Measurements from ENCODE around the gene FAM120B. TPM values are rescaled to one million over a fixed set of nuclear protein-coding genes. Genes with fewer than 3 reads are reported as not detected.

The FAM120B gene
- total RNA-seq, 2 experiments from 2014 or later, result 23.9 to 25.0 TPM

DNA sequence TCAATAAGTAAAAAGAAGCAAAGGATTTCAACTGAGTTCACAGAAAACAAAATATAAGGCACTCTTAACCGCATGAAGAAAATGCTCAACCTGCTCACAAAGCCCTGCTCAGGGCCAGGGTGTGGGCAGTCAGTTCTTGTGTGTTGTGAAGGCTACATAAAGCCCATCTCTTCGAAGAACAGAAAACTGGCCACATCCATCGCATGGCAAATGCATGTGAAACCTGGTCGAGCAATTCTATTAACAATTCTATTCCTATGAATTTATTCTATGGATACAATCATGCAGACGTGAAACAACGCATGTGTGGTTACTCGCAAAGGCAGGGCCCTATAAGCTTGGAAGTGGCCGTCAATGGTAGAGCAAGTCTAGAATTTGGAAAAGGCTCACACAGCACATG lies 136.0 kb downstream of the FAM120B start:
- H3K4me3 Mint-ChIP-seq, result no peak overlapping the region
- CTCF ChIA-PET, result no interaction called here
- H3K27ac Mint-ChIP-seq, result no peak overlapping the region
- DNase-seq, result no peak
- no peaks in the 10 kb centered on the region for H3K9me3 Mint-ChIP-seq
- no peaks in the 10 kb centered on the region for H3K27me3 Mint-ChIP-seq
- no peaks in the 10 kb centered on the region for H3K36me3 Mint-ChIP-seq (ENCODE audit: low read depth)
- POLR2A ChIA-PET, result no interaction called here
- no peaks in the 10 kb centered on the region for H3K4me1 Mint-ChIP-seq

DNA sequence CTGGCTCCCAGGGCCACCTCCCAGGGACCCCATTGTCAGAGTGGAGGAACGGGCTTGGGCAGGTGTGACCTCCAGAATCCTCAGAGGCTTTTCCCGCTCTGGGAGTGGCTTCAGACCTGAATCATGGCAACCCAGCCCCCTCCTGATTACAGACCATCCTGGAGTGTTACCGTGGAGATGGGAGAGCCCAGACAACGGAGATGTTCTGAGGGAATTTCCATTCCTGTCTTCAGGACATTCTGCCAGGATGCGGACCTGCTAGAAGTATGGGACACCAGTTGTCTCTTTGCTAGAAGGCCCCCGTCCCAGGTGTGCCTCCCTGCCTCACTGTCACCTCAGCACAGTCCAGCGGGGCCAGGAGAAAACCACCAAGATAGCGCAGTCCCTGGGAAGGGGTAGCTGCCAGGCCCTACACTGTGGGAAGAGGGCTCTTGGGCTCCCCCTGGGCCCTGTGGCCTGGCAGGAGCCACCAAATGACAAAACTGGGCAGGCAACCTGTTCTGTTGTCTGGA lies 136.6 kb downstream of the FAM120B start:
- Mint-ChIP-seq H3K4me3 (no peak overlapping the region), H3K36me3 (ENCODE audit: low read depth) (no peaks in the 10 kb centered on the region), H3K4me1 (no peaks in the 10 kb centered on the region), H3K9me3 (no peaks in the 10 kb centered on the region), H3K27me3 (no peaks in the 10 kb centered on the region), H3K27ac (no peak overlapping the region)
- no peak for DNase-seq
- ChIA-PET POLR2A (no interaction called here), CTCF (no interaction called here)

DNA sequence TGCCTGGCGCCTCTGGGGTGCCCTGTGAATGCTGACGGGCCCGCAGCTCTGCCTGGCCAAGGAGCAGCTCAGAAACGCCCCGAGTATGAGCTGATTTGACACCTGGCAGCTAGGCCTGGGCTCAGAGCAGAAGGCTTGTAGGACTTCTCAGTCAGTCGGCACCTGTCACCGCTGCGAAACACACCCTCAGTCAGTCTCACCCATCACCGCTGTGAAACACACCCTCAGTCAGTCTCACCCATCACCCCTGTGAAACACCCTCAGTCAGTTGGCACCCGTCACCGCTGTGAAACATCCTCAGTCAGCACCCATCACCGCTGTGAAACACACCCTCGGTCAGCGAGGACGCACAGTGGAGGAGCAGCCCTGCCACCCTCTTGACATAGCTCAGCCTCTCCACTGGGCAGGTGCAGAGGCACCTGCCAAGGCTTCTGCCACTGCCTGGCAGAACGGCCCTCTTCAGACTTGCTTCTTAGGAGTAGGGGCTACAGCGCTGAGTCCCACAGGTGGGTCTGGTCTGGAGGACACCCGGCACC lies 137.6 kb downstream of the FAM120B start:
- H3K4me3 Mint-ChIP-seq, result no peak overlapping the region
- ChIA-PET CTCF (no interaction called here), POLR2A (no interaction called here)
- no peak for DNase-seq
- H3K36me3 Mint-ChIP-seq (ENCODE audit: low read depth), result no peaks in the 10 kb centered on the region
- H3K4me1 Mint-ChIP-seq, result no peaks in the 10 kb centered on the region
- no peaks in the 10 kb centered on the region for H3K27me3 Mint-ChIP-seq
- H3K27ac Mint-ChIP-seq, result no peak overlapping the region
- H3K9me3 Mint-ChIP-seq, result no peaks in the 10 kb centered on the region

DNA sequence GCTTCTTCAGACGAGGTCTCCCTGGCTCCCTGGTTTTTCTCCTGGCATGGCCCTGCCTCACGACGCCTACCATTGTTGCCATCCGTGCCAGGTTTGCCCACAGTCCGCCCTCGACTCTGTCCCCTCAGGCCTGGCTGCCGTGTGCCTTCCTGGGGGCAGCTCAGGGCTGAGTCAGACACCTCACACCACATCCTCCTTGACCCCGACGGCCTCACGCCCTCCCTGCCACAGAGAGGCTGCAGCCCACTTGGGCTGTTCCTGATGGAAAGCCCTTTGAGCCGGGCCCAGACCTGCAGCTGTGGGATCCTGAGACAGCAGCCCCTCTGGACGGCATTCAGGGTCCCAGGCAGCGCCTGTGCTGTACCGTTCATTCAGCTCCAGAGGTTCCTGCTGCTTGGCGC lies 138.3 kb downstream of the FAM120B start:
- Mint-ChIP-seq H3K36me3 (ENCODE audit: low read depth) (no peaks in the 10 kb centered on the region), H3K4me1 (no peaks in the 10 kb centered on the region), H3K9me3 (no peaks in the 10 kb centered on the region), H3K4me3 (no peak overlapping the region), H3K27me3 (no peaks in the 10 kb centered on the region), H3K27ac (no peak overlapping the region)
- CTCF ChIA-PET, result no interaction called here
- DNase-seq, result no peak
- POLR2A ChIA-PET, result no interaction called here

DNA sequence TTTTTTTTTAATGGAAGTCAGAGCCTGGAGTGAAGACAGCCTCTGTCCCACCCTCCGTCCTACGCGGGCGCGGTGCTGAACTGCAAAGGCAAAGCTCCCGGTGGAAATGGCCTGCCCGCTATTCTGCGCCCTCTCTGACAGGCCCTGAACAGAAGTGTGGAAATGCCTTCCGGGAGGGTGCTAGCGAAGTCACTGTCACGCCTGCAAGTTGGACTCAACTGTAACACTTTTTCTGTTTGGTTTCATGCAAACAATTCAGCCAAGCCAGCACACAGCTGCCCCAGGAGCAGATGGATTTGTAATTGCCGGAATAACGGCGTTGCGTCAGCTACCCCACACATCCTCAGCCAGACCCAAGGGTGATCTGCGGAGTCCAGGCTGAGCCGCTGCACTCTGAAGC lies 138.9 kb downstream of the FAM120B start:
- POLR2A ChIA-PET, result no interaction called here
- no peaks in the 10 kb centered on the region for H3K27me3 Mint-ChIP-seq
- CTCF ChIA-PET, result no interaction called here
- DNase-seq, result no peak
- no peak overlapping the region for H3K4me3 Mint-ChIP-seq
- H3K27ac Mint-ChIP-seq, result no peak overlapping the region
- H3K4me1 Mint-ChIP-seq, result no peaks in the 10 kb centered on the region
- no peaks in the 10 kb centered on the region for H3K9me3 Mint-ChIP-seq
- H3K36me3 Mint-ChIP-seq (ENCODE audit: low read depth), result no peaks in the 10 kb centered on the region

DNA sequence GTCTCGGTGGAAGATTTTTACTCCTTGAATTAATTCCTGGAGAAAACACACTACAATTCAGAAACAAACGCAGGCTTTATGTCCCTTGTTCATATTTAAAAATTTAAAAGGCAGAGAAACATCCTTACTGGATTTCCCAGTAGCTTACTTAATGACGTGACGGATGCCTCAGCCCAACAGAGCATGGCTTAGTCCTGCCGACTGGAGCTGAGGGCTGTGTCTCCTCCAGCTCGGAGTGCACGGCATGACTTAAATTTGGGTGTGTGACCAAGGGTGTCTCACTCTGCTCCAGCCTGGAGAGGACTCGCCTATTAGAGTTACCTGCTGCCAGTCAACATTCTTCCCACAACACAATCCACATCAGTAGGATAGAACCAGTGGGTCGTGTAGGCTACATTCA lies 139.4 kb downstream of the FAM120B start:
- ChIA-PET POLR2A (no interaction called here), CTCF (no interaction called here)
- no peak overlapping the region for H3K27ac Mint-ChIP-seq
- no peak for DNase-seq
- no peaks in the 10 kb centered on the region for H3K36me3 Mint-ChIP-seq (ENCODE audit: low read depth)
- no peaks in the 10 kb centered on the region for H3K4me1 Mint-ChIP-seq
- no peaks in the 10 kb centered on the region for H3K9me3 Mint-ChIP-seq
- no peak overlapping the region for H3K4me3 Mint-ChIP-seq
- H3K27me3 Mint-ChIP-seq, result no peaks in the 10 kb centered on the region

DNA sequence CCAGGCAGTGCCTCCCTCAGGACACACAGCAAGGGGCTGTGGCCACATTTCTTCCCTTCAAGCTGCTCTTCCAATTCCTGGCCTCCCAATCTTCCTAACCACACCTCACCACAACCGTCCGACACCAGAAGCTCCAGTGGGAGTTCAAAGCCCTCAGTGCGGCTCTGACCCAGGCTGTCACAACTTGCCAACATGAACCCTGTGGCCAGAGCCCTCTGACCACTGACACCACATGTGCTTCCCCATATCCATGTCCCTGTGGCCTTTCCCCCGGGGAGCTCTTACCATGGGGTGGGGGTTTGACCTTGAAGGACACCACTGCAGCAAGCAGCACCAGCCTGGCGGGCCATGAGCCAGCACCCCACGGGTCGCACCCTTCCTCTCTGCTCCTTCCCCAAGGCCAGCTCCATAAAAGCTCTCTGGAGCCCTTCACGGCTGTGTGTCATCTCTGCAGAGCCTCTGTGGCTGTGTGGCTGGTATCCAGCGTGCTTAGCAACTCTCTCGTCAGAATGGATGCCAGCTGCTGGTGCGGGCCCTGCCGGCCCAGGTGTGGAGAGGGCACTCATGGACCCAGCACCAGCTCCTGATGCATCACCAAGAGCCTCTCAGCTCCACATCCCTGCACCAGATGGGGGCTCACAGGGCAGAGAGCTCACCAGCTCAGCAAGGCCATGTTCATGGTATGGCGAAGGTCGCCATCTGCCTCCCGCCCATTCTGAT lies 140.4 kb downstream of the FAM120B start:
- Mint-ChIP-seq H3K36me3 (ENCODE audit: low read depth) (no peaks in the 10 kb centered on the region), H3K4me1 (no peaks in the 10 kb centered on the region), H3K27ac (no peak overlapping the region), H3K4me3 (no peak overlapping the region), H3K9me3 (no peaks in the 10 kb centered on the region), H3K27me3 (no peaks in the 10 kb centered on the region)
- CTCF ChIA-PET, result no interaction called here
- POLR2A ChIA-PET, result no interaction called here
- no peak for DNase-seq

DNA sequence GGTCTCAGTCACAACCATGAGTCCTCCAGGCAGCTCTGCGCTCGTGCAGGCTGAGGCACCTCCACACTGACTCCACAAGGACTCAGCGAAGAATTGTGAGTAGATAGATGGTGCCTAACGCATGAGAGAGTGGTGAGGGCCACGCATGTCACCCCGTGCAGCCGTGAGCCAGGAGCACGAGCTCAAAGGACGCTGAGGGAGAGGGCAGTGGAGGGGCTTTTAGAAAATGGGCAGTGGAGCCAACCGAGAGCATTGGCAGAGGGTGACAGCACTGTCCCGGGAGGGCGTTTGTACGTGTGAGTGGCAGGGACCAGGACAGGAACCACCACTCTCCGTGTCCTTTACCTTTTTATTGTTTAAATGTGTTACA lies 141.0 kb downstream of the FAM120B start:
- ChIA-PET CTCF (no interaction called here), POLR2A (no interaction called here)
- no peaks in the 10 kb centered on the region for H3K9me3 Mint-ChIP-seq
- DNase-seq, result no peak
- H3K27ac Mint-ChIP-seq, result no peak overlapping the region
- H3K36me3 Mint-ChIP-seq (ENCODE audit: low read depth), result no peaks in the 10 kb centered on the region
- no peak overlapping the region for H3K4me3 Mint-ChIP-seq
- no peaks in the 10 kb centered on the region for H3K4me1 Mint-ChIP-seq
- H3K27me3 Mint-ChIP-seq, result no peaks in the 10 kb centered on the region

DNA sequence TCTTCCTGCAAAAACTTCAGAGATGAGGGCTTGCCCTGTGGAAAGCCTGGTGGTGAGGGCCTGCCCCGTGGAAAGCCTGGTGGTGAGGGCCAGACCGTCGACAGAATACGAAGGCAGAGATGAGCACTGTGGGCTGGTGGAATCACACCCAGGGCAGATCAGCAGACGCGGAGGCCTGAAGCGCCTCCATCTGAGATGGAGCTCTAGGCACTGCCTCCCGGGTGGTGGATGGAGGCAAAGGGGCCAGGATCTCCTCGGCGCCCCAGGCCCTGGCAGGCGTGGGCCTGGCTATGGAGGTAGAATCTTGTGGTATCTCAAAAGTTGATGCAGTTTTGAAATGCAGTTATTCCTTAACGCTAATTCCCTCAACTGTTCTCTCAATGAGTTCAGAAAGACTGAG lies 141.8 kb downstream of the FAM120B start:
- Mint-ChIP-seq H3K9me3 (no peaks in the 10 kb centered on the region), H3K4me1 (no peaks in the 10 kb centered on the region), H3K36me3 (ENCODE audit: low read depth) (no peaks in the 10 kb centered on the region), H3K27ac (no peak overlapping the region), H3K4me3 (no peak overlapping the region), H3K27me3 (no peaks in the 10 kb centered on the region)
- ChIA-PET POLR2A (no interaction called here), CTCF (no interaction called here)
- DNase-seq, result no peak

DNA sequence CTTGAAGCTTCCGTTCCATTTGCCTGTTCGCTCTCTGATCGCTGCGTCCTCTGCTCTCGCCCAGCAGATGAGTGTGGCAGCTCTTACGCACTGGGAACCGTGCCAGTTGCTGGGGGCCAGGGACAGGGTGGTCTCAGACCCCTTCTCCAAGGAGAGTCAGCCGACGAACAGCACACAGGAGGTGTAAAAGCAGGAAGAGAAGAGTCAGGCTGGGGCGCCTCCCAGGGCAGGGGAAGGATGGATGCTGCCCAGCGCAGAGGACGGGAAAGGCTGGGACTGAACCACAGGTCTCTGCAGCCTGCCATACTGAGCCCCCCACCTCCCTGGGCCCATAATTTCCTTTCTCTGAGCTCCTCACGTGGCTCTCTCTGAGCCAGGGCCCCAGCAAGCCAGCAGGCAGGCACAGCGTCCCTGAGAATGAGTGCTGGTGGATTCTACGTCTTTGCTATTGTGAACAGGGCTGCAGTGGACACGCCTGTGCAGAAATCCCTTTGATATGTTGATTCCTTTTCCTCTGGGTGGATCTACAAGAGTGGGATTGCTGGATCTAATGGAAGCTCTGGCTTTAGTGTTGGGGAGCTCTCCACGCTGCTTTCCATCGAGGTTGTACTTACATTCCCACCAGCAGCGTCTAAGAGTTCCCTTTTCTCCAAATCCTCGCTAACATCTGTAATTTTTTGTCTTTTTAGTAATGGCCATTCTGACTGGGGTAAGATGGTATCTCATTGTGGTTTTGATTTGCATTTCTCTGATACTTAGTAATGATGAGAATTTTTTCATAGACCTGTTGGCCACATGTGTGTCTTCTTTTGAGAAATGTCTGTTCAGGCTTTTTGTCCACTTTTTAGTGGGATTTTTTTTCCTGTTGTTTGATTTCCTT lies 142.4 kb downstream of the FAM120B start:
- CTCF ChIA-PET, result no interaction called here

DNA sequence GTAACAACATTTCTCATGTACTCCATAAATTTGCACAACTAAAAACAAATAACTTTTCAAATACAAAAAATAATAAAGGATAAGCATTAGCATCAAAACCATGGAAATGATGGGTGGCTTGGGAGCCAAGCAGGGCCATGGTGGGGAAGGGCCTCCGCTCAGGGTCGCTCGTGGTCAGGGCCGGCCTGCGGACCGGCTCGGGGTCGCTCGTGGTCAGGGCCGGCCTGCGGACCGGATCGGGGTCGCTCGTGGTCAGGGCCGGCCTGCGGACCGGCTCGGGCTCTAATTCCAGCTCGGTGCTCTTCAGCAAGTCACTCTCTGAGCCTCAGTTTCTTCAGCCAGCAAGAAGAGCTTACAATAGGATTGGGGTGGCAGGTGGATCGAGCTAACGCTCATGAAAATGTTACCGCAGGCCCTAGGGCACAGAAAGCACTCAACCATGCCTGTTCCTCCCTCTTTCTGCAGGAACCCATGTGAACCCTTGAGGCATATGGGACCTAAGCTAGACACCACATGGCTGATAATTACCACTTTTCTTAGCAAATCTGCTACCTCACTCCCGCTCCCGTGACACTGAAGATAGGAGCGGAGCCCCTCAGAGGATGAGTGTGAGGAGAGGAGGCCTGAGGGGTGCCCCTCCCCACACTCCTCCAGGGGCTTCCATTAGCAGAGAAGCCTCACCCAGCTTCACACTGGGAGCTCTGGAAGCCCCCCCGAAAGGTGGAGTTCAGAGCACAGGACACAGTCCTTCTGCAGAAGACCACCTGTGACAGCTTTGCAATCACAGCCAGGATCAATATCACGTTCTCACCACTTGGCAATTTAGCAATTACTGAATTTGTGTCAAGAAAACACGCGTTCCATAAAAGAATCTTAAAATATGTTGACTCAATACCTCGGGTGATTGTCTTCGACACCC lies 143.5 kb downstream of the FAM120B start:
- POLR2A ChIA-PET, result no interaction called here
- H3K4me1 Mint-ChIP-seq, result peaks cover 4% of the 10 kb centered on the region
- no peaks in the 10 kb centered on the region for H3K9me3 Mint-ChIP-seq
- CTCF ChIA-PET, result no interaction called here
- no peaks in the 10 kb centered on the region for H3K36me3 Mint-ChIP-seq (ENCODE audit: low read depth)
- H3K4me3 Mint-ChIP-seq, result no peak overlapping the region
- no peak for DNase-seq
- no peaks in the 10 kb centered on the region for H3K27me3 Mint-ChIP-seq
- H3K27ac Mint-ChIP-seq, result no peak overlapping the region

More for the DNA sequence above, 142.4 kb downstream of the FAM120B start:
- no peaks in the 10 kb centered on the region for H3K9me3 Mint-ChIP-seq
- H3K27me3 Mint-ChIP-seq, result no peaks in the 10 kb centered on the region
- H3K4me3 Mint-ChIP-seq, result no peak overlapping the region
- no peaks in the 10 kb centered on the region for H3K36me3 Mint-ChIP-seq (ENCODE audit: low read depth)
- no peaks in the 10 kb centered on the region for H3K4me1 Mint-ChIP-seq
- no peak overlapping the region for H3K27ac Mint-ChIP-seq
- POLR2A ChIA-PET, result no interaction called here
- no peak for DNase-seq

DNA sequence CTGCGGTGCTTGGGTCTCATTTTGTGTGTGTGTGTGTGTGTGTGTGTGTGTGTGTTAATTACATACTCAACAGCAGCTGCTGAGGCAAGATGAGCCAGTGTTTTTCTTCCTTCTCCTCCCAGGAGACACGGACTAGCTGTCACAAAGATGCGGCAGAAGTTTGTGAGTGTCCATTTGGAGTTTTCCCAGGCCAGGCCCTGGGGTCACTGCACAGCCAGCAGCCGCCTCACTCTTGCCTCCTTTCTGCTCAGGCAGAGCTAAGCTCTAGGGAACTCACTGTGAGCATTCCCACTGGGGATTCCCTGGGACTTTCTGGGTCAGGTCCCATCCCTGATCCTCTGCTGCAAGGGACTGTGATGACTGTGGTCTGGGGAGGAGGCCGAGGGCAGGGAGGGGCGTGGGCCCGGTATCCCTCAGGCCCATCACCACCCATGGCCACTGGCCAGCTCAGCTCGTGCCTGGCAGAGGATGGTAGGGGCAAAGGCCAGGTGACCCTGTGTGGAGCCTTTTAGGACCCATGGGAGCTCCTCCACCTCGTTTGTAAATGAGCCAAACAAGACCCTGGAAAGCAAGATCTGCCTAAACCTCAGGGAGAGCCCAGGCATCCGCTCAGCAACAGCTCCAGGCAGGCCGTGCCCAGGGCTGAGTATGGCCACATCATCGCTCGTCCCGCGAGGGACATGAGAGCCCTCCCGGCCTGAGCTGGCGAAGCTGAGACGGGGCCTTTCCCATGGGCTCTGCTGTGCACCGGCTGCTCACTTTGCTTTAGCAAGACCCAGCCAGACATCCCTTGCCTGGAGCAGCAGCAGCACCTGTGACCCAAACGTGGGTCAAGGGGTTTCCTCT lies 144.6 kb downstream of the FAM120B start:
- ChIA-PET POLR2A (no interaction called here), CTCF (no interaction called here)
- peaks cover 4% of the 10 kb centered on the region for H3K4me1 Mint-ChIP-seq
- no peaks in the 10 kb centered on the region for H3K27me3 Mint-ChIP-seq
- H3K36me3 Mint-ChIP-seq (ENCODE audit: low read depth), result no peaks in the 10 kb centered on the region
- no peaks in the 10 kb centered on the region for H3K9me3 Mint-ChIP-seq
- no peak for DNase-seq
- no peak overlapping the region for H3K27ac Mint-ChIP-seq
- H3K4me3 Mint-ChIP-seq, result no peak overlapping the region
